GM08714 (cell line): ENCODE measurements around the gene NBEAL2.

Source experiments
- H3K4me3 ChIP-seq: fragments of 200-500 bp; sonication (Bioruptor generic); 2 replicates; pipeline ENCODE4 v1.5.1; 2014; ENCODE audit warnings: mild to moderate bottlenecking, low read length, inconsistent platforms
- ZNF274 ChIP-seq: IDR thresholded peaks from 2 replicates; pipeline ENCODE4 v1.6.1; 2012; ENCODE audit warnings: mild to moderate bottlenecking, low read depth, low read length

Gene NBEAL2

DNA sequence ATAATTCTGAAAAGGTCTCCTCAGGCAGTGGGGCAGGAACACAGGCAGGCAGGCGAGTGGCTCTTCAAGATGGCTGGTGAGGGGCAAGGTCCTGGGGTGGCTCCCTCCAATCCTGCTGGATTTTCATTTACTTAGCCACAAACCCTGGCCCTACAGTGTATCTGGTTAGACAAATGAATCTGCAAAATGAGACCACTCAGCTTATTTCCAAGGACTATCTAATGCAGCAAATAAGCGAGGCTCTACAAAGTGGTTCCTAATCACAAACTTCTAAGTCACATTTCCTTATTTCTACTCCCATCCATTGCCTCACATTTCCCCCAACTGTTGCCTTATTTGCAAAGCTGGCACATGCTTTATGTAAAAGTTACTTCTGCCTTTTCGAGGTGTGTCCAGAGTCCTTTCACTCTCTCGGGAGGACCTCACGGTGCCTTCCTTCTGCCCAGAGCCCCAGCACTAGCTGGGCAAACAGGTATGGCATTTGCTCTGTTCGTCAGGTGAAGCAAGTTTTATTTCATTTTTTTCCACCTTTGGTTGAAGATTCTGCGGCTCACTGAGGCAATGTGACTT lies 43.4 kb upstream of the NBEAL2 start:
- H3K4me3 ChIP-seq = no peak overlapping the region
- TF ChIP-seq ZNF274 = no peak

DNA sequence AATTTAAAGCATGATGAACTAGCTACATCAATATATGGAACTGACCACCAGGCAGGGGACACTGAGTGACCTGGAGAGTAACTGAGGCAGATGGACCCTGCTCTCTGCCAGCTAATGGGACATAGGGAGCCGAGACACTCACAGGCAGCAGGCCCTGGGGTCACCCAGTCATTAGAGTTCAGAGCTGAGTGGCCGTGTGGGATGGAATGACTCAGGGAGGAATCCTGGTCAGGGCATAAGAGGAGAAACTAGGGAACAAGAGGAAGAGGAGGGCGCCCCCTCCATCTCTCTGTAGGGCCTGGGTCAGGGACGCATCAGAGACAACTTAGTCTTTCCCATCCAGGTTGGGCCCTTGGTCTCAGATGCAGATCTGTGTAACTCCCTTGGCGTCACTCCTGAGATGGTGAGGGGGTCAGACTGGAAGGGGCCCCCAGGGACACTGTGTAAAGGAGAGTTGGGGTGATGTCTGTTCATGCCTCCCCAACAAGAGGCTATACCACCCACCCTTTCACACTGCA lies 42.7 kb upstream of the NBEAL2 start:
- H3K4me3 ChIP-seq = no peak overlapping the region
- TF ChIP-seq ZNF274 = no peak

DNA sequence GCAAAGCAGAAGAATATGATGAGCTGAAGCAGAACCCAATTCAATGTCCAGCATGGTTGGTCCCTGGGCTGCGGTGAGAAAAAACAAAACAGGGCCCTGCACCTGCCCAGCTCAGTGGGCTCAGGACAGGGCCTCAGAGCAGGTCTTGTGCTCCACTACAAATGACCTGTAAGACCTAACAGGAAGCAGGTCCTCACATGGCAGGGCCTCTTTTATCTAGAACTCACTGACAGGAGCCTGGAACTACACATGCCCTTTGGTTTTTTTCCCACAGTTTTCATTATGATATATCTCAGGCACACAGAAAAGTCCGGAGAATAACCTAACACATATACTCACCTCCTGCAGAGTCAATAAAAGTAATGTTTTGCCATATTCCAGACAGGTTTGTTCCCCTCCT lies 41.3 kb upstream of the NBEAL2 start:
- no peak for TF ChIP-seq ZNF274

DNA sequence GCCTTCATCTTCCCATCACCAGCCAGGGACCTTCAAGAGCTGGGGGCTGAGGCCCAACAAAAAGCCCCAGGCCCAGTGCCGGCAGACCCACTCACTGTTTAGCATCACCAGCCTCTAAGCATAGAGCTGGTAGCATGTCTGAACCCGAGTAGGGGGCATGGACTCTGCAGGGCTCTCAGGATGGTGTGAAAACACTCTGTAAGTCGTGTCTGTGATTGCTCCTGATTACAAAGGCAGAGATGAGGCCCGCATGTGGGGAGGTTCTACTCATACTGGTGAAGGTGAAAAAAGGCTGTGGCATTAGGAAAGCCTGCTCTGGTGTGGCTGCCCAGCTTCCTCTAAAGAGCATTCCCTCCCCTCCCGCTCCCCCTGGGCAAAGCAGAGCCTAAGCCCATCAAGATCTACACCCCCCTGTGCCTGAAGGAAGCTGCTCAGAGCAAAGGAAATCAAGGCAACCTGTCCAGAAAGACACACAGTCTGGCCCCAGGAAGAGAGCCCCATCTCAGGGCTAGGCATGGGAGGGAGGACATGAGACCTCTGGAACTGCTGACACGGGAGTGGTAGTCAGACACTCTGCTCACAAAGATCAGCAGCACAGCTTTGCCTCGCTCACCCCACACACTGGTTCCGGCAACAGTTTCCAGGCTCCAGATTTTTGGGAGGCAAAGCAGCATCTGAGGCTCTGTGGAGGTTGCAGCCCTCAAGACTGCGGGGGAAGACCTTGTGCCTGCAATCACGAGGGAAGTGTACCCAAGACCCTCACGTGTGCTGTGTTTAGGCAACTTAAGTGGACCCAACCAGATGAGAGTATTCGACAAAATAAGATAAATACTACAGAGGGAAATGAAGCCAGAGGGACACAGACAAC lies 39.7 kb upstream of the NBEAL2 start:
- H3K4me3 ChIP-seq = no peak overlapping the region
- no peak for TF ChIP-seq ZNF274

More for the DNA sequence above, 41.3 kb upstream of the NBEAL2 start:
- no peak overlapping the region for H3K4me3 ChIP-seq

DNA sequence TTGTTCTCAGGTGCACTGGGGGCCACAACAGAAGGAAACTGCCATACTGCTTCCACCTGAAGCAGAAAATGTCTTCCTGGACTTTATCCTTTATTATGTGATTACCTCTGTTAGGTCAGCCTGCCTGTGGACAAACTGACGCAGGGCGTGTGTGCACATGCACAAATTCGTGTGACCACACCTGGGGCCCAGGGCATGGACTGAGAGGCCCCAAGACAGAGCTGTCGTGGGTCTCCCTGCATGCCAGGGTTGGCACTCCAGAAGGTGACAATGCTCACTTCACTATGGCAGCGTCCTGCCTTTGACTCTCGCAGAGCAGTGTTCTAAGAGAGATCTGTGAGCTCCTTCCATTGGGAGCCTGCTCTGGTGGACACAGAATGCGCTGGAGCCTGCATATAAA lies 37.4 kb upstream of the NBEAL2 start:
- no peak overlapping the region for H3K4me3 ChIP-seq
- no peak for TF ChIP-seq ZNF274

GRCh38 chr3:46942481-46943236 lies 36.8 kb upstream of the NBEAL2 start:
- H3K4me3 ChIP-seq = no peak overlapping the region
- no peak for TF ChIP-seq ZNF274

GRCh38 chr3:46943237-46944187 lies 36.0 kb upstream of the NBEAL2 start:
- no peak for TF ChIP-seq ZNF274
- H3K4me3 ChIP-seq = no peak overlapping the region

- H3K4me3 ChIP-seq = no peak overlapping the region
- TF ChIP-seq ZNF274 = no peak
Observed at GRCh38 chr3:46944191-46944590, 35.3 kb upstream of the NBEAL2 start.

DNA sequence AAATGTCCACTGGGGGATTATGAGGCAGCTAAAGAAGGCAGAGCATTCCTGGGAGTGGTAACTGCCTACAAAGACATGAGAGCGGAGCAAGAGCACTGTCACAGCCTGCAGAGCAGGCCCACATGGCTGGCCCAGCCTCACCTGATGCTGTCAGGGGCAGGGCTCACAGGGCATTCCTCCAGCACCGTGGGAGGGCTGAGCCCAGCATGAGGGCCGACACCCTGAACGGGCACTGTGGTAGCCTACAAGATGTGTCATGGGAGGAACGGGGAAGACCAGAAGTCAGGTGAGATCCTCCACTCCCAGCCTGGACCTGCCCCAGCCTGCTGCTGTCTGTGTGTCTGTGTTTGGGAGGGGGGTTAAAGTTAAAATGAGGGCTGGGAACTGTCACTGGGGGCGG lies 33.0 kb upstream of the NBEAL2 start:
- H3K4me3 ChIP-seq = no peak overlapping the region
- TF ChIP-seq ZNF274 = no peak

GRCh38 chr3:46946856-46947545 lies 32.5 kb upstream of the NBEAL2 start:
- no peak overlapping the region for H3K4me3 ChIP-seq
- no peak for TF ChIP-seq ZNF274

DNA sequence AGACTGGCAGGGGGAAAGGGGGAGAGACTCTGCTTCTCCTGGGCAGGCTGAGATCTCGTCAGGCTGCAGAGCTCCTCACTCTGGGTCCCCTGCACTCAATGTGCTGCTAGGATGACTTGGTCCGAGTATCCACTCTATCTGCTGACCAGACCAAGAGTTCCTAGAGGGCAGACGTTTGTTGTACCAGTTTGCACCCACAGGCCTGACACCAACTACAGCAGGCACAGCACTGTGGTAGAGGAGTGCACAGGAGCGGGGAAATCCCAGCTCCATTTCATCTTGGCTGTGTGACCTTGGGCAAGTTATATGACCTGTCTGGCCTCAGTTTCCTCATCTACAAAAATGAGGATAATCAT lies 31.9 kb upstream of the NBEAL2 start:
- no peak overlapping the region for H3K4me3 ChIP-seq
- TF ChIP-seq ZNF274 = no peak

DNA sequence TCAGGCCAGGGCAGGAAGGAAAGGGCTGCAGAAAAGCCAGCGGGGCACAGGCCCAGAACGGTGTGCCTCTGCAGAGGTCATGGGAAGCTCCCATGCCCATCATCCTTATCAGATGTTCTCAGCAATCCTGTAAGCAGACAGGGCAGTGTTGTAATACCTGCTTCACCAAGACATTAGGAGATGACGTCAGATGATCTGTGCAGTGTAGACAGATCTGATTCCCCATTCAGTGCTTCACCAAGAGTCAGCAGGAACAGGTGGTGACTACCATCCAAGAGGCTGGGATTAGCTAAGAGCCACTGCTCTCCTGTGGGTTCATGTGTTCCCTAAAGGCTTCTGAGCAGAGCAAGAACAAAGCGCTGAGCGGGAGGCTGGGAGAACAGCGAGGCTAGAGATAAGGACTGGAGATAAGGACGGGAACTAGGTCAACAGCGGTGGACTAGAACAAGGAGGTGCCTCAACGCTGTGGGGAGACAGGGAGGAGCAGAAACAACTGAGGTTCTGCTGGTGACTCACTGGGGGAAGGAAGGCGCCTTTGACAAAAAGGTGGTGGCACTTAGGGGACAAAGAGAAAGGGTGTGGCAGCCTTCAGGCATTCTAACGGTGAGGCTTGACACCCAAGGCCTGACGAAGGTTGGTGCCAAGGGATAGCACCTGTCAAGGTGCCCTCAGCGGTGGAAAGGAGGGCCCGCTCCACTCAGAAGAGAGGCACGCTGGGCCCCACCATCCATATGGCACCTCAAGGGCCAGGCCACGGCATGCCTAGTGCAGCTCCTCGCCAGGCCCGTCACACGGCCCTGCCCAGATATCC lies 31.3 kb upstream of the NBEAL2 start:
- no peak for TF ChIP-seq ZNF274
- no peak overlapping the region for H3K4me3 ChIP-seq
